HG02938 (cell line): ENCODE results near the gene KCTD1.
"Not testable (repeated sequence)": the region's sequence is repeated elsewhere in the genome, so short reads cannot be mapped to it uniquely, and the experiment has no call there.

Experiments
- ATAC-seq: cut with Tn5 transposase; IDR thresholded peaks from one replicate; pipeline ENCODE4 v1.9.1; 2021; ENCODE audit warnings: mild to moderate bottlenecking, moderate library complexity; ENCODE audit not compliant: unreplicated experiment

KCTD1 gene

GRCh38 chr18:26458526-26459232 is 89.7 kb downstream of the KCTD1 start:
- ATAC-seq = peak; percentile 54

- ATAC-seq = no peak
Observed at GRCh38 chr18:26457611-26458353, 90.6 kb downstream of the KCTD1 start.

GRCh38 chr18:26457195-26457594 is 91.2 kb downstream of the KCTD1 start:
- ATAC-seq = no peak

- ATAC-seq = no peak
Observed at GRCh38 chr18:26456070-26456491, 92.3 kb downstream of the KCTD1 start.

GRCh38 chr18:26455639-26456038 is 92.7 kb downstream of the KCTD1 start:
- ATAC-seq = no peak

GRCh38 chr18:26454616-26455015 is 93.7 kb downstream of the KCTD1 start:
- ATAC-seq = no peak

- no peak for ATAC-seq
Observed at GRCh38 chr18:26454192-26454591, 94.2 kb downstream of the KCTD1 start.

GRCh38 chr18:26453386-26453901 is 94.9 kb downstream of the KCTD1 start:
- peak; percentile 62 for ATAC-seq

GRCh38 chr18:26450989-26451682 is 97.2 kb downstream of the KCTD1 start:
- ATAC-seq = no peak

- no peak for ATAC-seq
Observed at GRCh38 chr18:26448714-26449159, 99.6 kb downstream of the KCTD1 start.

- no peak for ATAC-seq
Observed at GRCh38 chr18:26443853-26444252, 104.5 kb downstream of the KCTD1 start.

GRCh38 chr18:26442126-26442525 is 106.2 kb downstream of the KCTD1 start:
- ATAC-seq = no peak

- ATAC-seq = no peak
Observed at GRCh38 chr18:26440644-26441043, 107.7 kb downstream of the KCTD1 start.

GRCh38 chr18:26439537-26439936 is 108.8 kb downstream of the KCTD1 start:
- ATAC-seq = no peak

- ATAC-seq = peak; percentile 98
Observed at GRCh38 chr18:26438980-26439379, 109.4 kb downstream of the KCTD1 start.

- not testable (repeated sequence) for ATAC-seq
Observed at GRCh38 chr18:26437634-26438033, 110.7 kb downstream of the KCTD1 start.

GRCh38 chr18:26436176-26437051 is 111.9 kb downstream of the KCTD1 start:
- ATAC-seq = no peak

- no peak for ATAC-seq
Observed at GRCh38 chr18:26435415-26436095, 112.8 kb downstream of the KCTD1 start.

GRCh38 chr18:26434887-26435286 is 113.5 kb downstream of the KCTD1 start:
- no peak for ATAC-seq
